Raji (cell line): ENCODE results near the gene RPS6KC1.

ENCODE experiments used
- POLR2A ChIP-seq: IDR thresholded peaks from 2 replicates; pipeline ENCODE4 v1.6.1; 2011; ENCODE audit warnings: low read depth, low read length, control low read depth; ENCODE audit not compliant: insufficient read depth

Gene RPS6KC1

GRCh38 chr1:213051127-213051880 is at the start of gene RPS6KC1:
RPS6KC1 (plus strand) TSS chr1:213051241; CDS start chr1:213051405, 164 bp downstream.
- TF ChIP-seq POLR2A = peak; percentile 36; the same call in 1 of the 2 replicates

GRCh38 chr1:213003256-213003655 is 47.8 kb upstream of the RPS6KC1 start:
- no peak for TF ChIP-seq POLR2A

GRCh38 chr1:213008564-213008963 is 42.5 kb upstream of the RPS6KC1 start:
- no peak for TF ChIP-seq POLR2A

GRCh38 chr1:213014642-213015041 is 36.4 kb upstream of the RPS6KC1 start:
- TF ChIP-seq POLR2A = no peak

GRCh38 chr1:213015099-213016050 is 35.7 kb upstream of the RPS6KC1 start, which contains the start of gene ANGEL2:
ANGEL2 (minus strand) TSS chr1:213015867; CDS start chr1:213015671, 196 bp downstream.
- TF ChIP-seq POLR2A = peak; percentile 95

- no peak for TF ChIP-seq POLR2A
Observed at GRCh38 chr1:213017447-213018273, 33.4 kb upstream of the RPS6KC1 start.

GRCh38 chr1:213019450-213019849 is 31.6 kb upstream of the RPS6KC1 start:
- TF ChIP-seq POLR2A = no peak

- TF ChIP-seq POLR2A = no peak
Observed at GRCh38 chr1:213020016-213020415, 31.0 kb upstream of the RPS6KC1 start.

- no peak for TF ChIP-seq POLR2A
Observed at GRCh38 chr1:213032651-213033050, 18.4 kb upstream of the RPS6KC1 start.

GRCh38 chr1:213034713-213035112 is 16.3 kb upstream of the RPS6KC1 start:
- no peak for TF ChIP-seq POLR2A

GRCh38 chr1:213035573-213035972 is 15.5 kb upstream of the RPS6KC1 start:
- TF ChIP-seq POLR2A = no peak

GRCh38 chr1:213041443-213041842 is 9.6 kb upstream of the RPS6KC1 start:
- TF ChIP-seq POLR2A = no peak

GRCh38 chr1:213049232-213049631 is 1.8 kb upstream of the RPS6KC1 start:
- no peak for TF ChIP-seq POLR2A

GRCh38 chr1:213050745-213051126 is 305 bp upstream of the RPS6KC1 start:
- TF ChIP-seq POLR2A = no peak; the same call in 1 of the 2 replicates

GRCh38 chr1:213051881-213052202 is 801 bp downstream of the RPS6KC1 start:
- TF ChIP-seq POLR2A = no peak
